A375 (cell line): ENCODE results near the gene ACVR2A. TPM values are rescaled to one million over a fixed set of nuclear protein-coding genes. Genes with fewer than 3 reads are reported as not detected.

Source experiments
- small RNA-seq: library from RNA; depleted of rRNA; stranded (forward); fragments of <200 nt; gene quantifications from one replicate; pipeline ENCODE3, GENCODE V24; 2014
- total RNA-seq: library from RNA; depleted of rRNA; stranded (reverse); fragments of >200 nt; shearing (Covaris generic); gene quantifications from 2 replicates; pipeline ENCODE4 v1.2.3, GENCODE V29; 2014; rRNA removed

The ACVR2A gene
- 3.2 and 7.3 TPM in 2 replicates for total RNA-seq

GRCh38 chr2:147844697-147845410, at the start of gene ACVR2A:
Gene ACVR2A (plus strand): TSS chr2:147845029. CDS start chr2:147845153, 124 bp downstream.

Small RNA genes lying within 50 kb of the gene (small RNA-seq; reads per million reads assigned to genes)
- not detected for gene RNU6-1275P

Other genes with a start within 250 kb of the ACVR2A start
- gene ORC4, start 175.7 kb downstream of the ACVR2A start, total RNA-seq: 33.1 and 33.7 TPM in 2 replicates
- gene MBD5, start 176.1 kb downstream of the ACVR2A start, total RNA-seq: 5.8 and 6.5 TPM in 2 replicates